ENCODE measurements around the gene MISFA. TPM values are rescaled to one million over a fixed set of nuclear protein-coding genes. Genes with fewer than 3 reads are reported as not detected.

MISFA gene
- total and polyA plus RNA-seq, 2 experiments from 2014 or later, result 5.1 TPM; not detected in 1

DNA sequence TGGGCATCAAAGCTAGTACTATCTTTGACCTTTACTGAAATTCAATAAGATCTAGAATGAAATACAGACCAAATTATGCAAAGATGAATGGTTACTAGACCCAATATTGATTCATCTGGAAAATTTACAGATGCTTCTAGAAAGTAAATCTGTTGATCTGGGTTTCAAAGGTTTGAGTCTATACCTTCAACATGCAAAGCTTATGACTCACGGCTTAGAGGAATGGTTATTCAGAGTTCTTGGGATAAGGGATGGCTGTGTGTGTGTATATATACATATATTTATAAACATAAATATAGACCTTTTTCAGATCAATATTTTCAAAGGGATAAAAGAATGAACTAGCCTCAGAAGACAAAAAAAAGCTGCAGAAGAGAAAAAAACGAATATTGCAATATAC is 33.3 kb downstream of the MISFA start:
- TF ChIP-seq, protein P1, sequence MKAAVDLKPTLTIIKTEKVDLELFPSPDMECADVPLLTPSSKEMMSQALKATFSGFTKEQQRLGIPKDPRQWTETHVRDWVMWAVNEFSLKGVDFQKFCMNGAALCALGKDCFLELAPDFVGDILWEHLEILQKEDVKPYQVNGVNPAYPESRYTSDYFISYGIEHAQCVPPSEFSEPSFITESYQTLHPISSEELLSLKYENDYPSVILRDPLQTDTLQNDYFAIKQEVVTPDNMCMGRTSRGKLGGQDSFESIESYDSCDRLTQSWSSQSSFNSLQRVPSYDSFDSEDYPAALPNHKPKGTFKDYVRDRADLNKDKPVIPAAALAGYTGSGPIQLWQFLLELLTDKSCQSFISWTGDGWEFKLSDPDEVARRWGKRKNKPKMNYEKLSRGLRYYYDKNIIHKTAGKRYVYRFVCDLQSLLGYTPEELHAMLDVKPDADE (IDR thresholded peaks at IDR 0.05), result no peak
- TF ChIP-seq ZNF114 (CRISPR knock-in tag; IDR thresholded peaks at IDR 0.05), result no peak
- no peak for TF ChIP-seq STAT1 (IDR thresholded peaks at IDR 0.05; ENCODE audit: unreplicated experiment)
- no peak for TF ChIP-seq JUNB (IDR thresholded peaks at IDR 0.05; ENCODE audit: unreplicated experiment)
- TF ChIP-seq, protein P2, sequence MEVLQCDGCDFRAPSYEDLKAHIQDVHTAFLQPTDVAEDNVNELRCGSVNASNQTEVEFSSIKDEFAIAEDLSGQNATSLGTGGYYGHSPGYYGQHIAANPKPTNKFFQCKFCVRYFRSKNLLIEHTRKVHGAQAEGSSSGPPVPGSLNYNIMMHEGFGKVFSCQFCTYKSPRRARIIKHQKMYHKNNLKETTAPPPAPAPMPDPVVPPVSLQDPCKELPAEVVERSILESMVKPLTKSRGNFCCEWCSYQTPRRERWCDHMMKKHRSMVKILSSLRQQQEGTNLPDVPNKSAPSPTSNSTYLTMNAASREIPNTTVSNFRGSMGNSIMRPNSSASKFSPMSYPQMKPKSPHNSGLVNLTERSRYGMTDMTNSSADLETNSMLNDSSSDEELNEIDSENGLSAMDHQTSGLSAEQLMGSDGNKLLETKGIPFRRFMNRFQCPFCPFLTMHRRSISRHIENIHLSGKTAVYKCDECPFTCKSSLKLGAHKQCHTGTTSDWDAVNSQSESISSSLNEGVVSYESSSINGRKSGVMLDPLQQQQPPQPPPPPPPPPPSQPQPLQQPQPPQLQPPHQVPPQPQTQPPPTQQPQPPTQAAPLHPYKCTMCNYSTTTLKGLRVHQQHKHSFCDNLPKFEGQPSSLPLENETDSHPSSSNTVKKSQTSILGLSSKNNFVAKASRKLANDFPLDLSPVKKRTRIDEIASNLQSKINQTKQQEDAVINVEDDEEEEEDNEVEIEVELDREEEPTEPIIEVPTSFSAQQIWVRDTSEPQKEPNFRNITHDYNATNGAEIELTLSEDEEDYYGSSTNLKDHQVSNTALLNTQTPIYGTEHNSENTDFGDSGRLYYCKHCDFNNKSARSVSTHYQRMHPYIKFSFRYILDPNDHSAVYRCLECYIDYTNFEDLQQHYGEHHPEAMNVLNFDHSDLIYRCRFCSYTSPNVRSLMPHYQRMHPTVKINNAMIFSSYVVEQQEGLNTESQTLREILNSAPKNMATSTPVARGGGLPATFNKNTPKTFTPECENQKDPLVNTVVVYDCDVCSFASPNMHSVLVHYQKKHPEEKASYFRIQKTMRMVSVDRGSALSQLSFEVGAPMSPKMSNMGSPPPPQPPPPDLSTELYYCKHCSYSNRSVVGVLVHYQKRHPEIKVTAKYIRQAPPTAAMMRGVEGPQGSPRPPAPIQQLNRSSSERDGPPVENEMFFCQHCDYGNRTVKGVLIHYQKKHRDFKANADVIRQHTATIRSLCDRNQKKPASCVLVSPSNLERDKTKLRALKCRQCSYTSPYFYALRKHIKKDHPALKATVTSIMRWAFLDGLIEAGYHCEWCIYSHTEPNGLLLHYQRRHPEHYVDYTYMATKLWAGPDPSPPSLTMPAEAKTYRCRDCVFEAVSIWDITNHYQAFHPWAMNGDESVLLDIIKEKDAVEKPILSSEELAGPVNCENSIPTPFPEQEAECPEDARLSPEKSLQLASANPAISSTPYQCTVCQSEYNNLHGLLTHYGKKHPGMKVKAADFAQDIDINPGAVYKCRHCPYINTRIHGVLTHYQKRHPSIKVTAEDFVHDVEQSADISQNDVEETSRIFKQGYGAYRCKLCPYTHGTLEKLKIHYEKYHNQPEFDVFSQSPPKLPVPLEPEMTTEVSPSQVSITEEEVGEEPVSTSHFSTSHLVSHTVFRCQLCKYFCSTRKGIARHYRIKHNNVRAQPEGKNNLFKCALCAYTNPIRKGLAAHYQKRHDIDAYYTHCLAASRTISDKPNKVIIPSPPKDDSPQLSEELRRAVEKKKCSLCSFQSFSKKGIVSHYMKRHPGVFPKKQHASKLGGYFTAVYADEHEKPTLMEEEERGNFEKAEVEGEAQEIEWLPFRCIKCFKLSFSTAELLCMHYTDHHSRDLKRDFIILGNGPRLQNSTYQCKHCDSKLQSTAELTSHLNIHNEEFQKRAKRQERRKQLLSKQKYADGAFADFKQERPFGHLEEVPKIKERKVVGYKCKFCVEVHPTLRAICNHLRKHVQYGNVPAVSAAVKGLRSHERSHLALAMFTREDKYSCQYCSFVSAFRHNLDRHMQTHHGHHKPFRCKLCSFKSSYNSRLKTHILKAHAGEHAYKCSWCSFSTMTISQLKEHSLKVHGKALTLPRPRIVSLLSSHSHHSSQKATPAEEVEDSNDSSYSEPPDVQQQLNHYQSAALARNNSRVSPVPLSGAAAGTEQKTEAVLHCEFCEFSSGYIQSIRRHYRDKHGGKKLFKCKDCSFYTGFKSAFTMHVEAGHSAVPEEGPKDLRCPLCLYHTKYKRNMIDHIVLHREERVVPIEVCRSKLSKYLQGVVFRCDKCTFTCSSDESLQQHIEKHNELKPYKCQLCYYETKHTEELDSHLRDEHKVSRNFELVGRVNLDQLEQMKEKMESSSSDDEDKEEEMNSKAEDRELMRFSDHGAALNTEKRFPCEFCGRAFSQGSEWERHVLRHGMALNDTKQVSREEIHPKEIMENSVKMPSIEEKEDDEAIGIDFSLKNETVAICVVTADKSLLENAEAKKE (CRISPR knock-in tag; IDR thresholded peaks at IDR 0.05), result no peak
- no peak for TF ChIP-seq EZH2phosphoT487 (IDR thresholded peaks at IDR 0.05; ENCODE audit: unreplicated experiment)
- TF ChIP-seq, protein P3, sequence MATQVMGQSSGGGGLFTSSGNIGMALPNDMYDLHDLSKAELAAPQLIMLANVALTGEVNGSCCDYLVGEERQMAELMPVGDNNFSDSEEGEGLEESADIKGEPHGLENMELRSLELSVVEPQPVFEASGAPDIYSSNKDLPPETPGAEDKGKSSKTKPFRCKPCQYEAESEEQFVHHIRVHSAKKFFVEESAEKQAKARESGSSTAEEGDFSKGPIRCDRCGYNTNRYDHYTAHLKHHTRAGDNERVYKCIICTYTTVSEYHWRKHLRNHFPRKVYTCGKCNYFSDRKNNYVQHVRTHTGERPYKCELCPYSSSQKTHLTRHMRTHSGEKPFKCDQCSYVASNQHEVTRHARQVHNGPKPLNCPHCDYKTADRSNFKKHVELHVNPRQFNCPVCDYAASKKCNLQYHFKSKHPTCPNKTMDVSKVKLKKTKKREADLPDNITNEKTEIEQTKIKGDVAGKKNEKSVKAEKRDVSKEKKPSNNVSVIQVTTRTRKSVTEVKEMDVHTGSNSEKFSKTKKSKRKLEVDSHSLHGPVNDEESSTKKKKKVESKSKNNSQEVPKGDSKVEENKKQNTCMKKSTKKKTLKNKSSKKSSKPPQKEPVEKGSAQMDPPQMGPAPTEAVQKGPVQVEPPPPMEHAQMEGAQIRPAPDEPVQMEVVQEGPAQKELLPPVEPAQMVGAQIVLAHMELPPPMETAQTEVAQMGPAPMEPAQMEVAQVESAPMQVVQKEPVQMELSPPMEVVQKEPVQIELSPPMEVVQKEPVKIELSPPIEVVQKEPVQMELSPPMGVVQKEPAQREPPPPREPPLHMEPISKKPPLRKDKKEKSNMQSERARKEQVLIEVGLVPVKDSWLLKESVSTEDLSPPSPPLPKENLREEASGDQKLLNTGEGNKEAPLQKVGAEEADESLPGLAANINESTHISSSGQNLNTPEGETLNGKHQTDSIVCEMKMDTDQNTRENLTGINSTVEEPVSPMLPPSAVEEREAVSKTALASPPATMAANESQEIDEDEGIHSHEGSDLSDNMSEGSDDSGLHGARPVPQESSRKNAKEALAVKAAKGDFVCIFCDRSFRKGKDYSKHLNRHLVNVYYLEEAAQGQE (IDR thresholded peaks at IDR 0.05; ENCODE audit: unreplicated experiment), result no peak
- TF ChIP-seq EZH2 (IDR thresholded peaks at IDR 0.05; ENCODE audit: low read depth, unreplicated experiment), result no peak
- TF ChIP-seq CREB1 (CRISPR knock-in tag; IDR thresholded peaks at IDR 0.05; ENCODE audit: low read depth), result no peak
- no peak for ATAC-seq
- peak overlapping the region; percentile 96 for H3K4me3 ChIP-seq
- peaks cover 11% of the 10 kb centered on the region; the same call in 1 of the 2 replicates for H4K20me1 ChIP-seq (replicated peaks; ENCODE audit: insufficient read depth)
- no peaks in the 10 kb centered on the region for H3K36me3 ChIP-seq (ENCODE audit: insufficient read depth)
- peak overlapping the region; percentile 98 for H3K4me2 ChIP-seq
- H3F3A ChIP-seq (replicated peaks; ENCODE audit: low read depth), result no peaks in the 10 kb centered on the region
- peaks cover 9% of the 10 kb centered on the region; the same call in 2 of the 3 replicates for H3K4me1 Mint-ChIP-seq
- H3K4me3 Mint-ChIP-seq, result peak overlapping the region; percentile 99
- peaks cover 13% of the 10 kb centered on the region for H3K4me1 ChIP-seq (ENCODE audit: insufficient read depth)
- no peaks in the 10 kb centered on the region for H3K36me3 Mint-ChIP-seq (ENCODE audit: low read depth)
- no peak overlapping the region for H3K27ac ChIP-seq (ENCODE audit: low read depth)
- H3K9me3 Mint-ChIP-seq, result peaks cover 2% of the 10 kb centered on the region; the same call in 1 of the 3 replicates
- peaks cover 62% of the 10 kb centered on the region for H3K79me2 ChIP-seq (replicated peaks; ENCODE audit: insufficient read depth)
- peaks cover 8% of the 10 kb centered on the region for H3K27me3 Mint-ChIP-seq (ENCODE audit: insufficient read depth, low read depth, poor library complexity)
- DNase-seq (ENCODE audit: low spot score), result no peak
- no peak overlapping the region for H2AFZ ChIP-seq
- H3K9me2 ChIP-seq (ENCODE audit: insufficient read depth), result no peaks in the 10 kb centered on the region
- no peaks in the 10 kb centered on the region for H3K27me3 ChIP-seq (ENCODE audit: insufficient read depth)
- H3K27ac Mint-ChIP-seq, result no peak overlapping the region
